GM04503 (cell line): ENCODE data around the gene ROBO2.

Experiments used
- DNase-seq: peaks from one replicate; pipeline ENCODE4 v3.0.0-alpha.2; 2012; ENCODE audit warnings: low read depth

ROBO2 gene, protein sequence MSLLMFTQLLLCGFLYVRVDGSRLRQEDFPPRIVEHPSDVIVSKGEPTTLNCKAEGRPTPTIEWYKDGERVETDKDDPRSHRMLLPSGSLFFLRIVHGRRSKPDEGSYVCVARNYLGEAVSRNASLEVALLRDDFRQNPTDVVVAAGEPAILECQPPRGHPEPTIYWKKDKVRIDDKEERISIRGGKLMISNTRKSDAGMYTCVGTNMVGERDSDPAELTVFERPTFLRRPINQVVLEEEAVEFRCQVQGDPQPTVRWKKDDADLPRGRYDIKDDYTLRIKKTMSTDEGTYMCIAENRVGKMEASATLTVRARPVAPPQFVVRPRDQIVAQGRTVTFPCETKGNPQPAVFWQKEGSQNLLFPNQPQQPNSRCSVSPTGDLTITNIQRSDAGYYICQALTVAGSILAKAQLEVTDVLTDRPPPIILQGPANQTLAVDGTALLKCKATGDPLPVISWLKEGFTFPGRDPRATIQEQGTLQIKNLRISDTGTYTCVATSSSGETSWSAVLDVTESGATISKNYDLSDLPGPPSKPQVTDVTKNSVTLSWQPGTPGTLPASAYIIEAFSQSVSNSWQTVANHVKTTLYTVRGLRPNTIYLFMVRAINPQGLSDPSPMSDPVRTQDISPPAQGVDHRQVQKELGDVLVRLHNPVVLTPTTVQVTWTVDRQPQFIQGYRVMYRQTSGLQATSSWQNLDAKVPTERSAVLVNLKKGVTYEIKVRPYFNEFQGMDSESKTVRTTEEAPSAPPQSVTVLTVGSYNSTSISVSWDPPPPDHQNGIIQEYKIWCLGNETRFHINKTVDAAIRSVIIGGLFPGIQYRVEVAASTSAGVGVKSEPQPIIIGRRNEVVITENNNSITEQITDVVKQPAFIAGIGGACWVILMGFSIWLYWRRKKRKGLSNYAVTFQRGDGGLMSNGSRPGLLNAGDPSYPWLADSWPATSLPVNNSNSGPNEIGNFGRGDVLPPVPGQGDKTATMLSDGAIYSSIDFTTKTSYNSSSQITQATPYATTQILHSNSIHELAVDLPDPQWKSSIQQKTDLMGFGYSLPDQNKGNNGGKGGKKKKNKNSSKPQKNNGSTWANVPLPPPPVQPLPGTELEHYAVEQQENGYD (N-terminal part only)

DNA sequence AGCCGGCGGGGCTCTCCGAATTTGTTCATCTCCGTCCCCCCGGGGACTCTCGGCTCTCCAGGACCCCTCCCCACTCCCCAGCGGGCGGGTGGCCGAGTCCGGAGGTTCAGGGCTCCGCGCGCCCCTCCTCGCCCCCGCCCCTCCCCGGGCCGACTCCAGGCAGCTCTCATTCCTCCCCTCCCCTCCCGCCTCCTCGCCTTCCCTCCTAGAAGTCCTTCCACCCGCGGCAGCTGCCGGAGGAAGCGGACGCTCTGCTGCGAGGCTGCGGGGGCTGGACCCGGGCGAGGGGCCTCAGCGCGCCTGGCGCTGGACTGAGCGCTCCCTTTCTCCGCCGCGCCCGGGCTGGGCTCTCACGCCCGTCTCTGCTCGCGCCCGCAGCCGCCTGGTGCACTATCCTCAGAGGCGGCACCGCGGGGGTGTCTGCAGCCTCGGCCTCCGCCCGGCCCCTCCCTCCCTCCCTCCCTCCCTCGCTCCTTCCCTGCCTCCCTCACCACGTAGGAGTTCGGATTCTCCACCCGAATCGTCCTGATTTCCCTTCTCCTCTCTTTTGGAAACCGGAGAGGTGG lies at the start of gene ROBO2:
ROBO2 (plus strand) TSS at position 494 of the 566 bp plus-strand sequence. CDS start 687 bp downstream, outside the sequence.
- DNase-seq, result no peak

DNA sequence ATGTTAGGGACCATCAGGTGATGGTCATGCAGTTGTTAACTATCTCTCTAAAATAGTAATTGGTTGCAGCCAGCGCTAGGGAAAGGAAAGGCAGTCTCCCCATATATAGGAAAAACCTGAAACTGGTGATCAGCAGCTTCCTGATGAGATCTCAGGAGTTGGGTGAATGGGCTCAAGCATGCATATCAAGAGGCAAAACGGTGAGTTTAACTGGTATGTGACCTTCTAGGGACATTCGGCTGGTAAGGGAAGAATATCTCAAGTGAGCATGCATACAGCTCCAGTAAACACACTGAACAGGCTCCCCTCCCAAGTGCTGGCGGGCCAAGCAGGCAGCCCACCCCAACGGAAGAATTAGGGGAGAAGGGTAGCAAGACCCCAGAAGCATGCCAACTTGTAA lies 49.3 kb upstream of the ROBO2 start:
- DNase-seq, result no peak

DNA sequence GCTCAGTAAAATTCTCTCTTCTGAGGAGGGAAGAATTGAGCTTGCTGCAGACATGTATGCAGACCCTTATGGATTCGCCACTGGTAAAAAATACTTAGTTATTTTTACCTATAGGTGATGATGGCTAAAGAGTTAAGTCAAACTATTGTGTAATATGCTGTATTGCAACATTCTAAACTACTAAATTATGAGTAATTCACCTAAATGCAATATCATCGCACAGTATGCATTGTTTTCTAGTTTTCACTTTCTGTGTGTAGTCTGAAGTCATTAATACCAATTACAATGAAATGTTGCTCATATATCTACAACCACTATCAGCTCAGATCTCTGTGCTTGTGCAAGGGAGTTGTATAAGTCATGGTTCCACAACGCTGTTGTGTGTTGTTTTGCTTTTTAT lies 48.7 kb upstream of the ROBO2 start:
- no peak for DNase-seq

DNA sequence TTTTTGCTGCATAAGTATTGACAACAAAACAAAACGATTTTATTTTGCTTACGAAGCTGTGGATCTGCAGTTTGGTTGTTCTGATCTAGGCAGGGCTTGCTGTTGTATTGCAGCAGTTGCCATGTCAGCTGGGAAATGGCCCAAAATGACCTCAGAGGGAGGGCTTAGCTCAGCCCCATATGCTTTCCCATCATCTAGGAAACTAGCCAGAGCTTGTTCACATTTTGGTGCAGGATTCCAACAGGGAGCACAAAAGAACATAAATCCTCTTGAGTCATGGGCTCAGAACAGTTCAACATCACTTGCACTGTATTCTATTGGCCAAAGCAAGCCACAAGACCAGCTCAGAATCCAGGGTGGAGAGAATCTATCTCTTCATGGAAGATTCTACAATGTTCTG lies 42.2 kb upstream of the ROBO2 start:
- DNase-seq, result no peak

DNA sequence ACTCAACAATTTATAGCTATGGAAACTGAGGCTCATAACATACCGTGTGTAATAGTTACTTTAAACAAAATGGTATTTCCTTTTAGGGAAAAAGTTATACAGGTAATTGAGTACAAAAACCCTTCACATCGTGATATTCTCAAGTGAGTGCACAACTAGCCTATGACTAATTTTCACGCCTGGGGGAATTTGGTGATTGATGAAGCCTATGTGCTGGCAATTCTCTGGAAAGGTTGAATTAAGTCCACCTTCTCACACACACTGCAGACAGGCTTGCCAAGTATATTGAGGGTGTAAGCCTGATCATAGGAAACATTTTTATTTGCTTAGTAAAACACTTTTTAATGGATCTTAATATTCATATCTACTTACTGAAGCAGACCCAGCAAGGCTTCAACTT lies 41.3 kb upstream of the ROBO2 start:
- no peak for DNase-seq

DNA sequence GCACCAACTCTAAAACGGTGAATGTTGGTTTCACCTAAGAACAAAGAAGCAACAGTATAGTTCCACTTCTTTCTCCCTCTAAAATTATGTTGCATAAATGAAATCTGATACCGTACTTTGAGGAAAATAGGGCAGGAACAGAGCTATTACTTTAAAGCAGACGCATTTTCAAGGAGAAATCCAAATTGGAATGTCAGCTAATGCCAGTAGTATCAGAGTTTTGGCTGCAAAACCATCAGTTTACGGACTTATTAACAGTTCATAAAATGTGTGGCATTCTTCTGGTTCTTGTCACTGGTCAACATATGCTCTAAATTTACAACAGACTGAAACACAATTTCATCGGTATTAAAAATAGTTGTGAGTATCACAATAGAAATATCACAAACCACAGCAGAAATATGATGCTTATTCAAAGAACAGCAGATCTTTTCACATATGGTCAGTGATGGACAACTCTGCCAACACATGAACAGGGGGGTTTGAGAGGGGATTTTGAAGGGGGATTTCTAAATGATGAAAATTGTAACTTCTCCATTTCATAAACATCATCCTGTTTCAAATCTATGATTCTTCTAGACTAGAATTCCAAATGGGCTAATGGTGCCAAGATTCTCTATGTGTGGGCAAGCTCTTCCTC lies 38.7 kb upstream of the ROBO2 start:
- no peak for DNase-seq

DNA sequence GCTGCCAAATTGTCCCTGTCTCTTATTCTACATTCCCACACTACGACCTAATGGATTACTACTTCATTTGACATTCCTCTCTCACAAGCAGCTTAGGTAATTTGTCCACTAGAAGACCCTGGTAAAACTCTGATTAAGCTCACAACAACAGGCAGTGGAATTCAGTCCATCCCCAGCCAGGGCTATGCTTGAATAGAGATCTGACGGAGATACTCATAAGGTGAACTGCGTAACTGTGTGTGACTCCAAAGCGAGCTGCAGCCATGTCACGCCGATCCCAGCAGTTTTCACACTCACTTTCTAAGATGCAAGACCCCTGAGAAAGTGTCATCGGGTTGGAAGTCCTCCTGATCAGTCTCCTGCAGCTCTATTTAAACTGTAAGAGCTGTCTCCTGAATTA lies 25.7 kb upstream of the ROBO2 start:
- DNase-seq, result no peak

DNA sequence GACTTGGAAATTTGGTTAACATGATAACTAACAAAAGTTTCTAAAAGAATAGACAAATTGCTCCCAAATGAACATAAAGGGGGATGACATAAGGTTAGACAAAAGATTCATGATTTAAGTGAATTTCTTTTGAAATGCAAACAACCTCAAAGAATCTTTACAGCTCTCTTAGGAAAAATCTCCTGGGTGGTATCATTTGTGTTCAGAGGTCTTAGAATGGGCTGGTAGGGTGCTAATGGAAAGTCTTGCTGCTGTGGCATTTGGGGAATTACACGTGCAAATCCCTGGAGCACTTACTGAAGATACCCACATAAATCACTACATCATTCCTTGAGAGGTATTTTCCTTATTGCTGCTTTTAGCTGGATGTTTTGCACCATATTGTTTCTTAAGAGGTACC lies 14.4 kb upstream of the ROBO2 start:
- DNase-seq, result no peak

DNA sequence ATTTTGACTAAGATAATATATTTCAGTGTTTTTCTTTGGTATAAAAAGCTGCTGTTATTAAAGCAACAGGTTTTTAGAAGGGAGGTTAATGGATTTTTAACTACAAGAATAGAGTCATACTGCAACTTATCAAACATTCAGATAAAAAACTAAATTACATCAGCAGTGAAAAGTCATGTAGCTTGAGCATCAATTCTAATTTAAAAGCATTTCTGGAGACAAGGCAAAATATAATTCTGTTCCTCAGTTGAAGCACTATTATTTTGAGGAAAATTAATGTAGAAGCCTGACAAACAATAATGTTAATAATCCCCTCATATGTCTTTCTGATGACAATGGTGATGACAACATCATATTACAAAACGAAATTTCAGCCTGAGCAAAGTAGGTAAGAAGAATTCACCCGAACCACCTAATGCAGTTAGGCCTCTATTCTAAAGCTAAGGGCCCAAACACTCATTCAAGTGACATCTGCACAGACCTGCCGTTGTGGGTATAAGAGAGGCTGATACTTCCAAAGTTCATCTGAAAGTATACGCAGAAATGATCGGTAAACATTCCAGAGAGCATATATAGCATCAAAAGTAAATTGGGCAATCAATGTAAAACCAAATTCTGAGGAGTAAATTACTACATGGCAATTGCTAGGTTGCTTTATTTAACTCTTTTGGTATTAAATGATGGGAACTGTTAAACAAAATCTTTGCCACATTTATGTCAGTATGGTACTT lies 12.8 kb upstream of the ROBO2 start:
- no peak for DNase-seq

DNA sequence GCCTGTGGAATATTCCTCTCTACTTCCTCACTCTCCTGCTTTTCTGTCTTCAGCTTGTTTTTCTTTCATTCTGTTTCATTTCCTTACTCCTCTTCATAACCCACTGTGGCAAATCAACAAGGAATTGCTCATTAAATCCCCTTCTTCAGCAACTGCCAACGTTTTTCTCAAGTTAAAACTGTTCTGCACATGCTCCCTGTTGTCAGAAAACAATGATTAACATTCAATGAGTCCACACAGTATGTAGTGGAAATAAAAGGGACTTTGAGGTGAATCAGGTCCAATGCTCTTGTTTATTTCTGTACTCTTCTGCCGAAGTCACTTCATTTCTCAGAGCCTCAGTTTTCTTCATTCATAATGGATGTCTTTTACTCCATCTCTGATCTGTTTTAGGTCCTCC lies 11.9 kb upstream of the ROBO2 start:
- DNase-seq, result no peak

DNA sequence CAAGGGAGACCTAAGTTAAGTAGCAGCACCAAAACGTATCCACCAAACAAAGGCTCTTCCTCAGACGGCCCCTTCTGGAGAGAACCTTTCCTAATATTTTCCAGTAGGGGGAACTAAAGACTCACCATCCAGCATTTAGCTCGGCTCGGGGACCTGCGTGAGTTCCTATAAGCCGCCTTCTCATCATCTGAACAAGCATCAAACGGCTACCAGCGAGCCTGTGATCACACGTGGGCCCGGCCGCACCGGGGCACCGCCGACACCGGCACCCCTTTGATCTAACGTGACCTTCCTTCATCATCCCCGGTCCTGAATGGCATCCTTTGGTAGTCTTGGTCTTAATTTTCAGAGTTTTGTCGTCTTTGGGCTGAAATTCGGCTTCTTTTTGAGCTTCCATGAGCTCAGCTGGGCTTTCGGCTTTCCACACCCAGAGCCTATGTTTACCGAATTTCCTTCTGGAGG lies 1.4 kb upstream of the ROBO2 start:
- DNase-seq, result peak; percentile 22

DNA sequence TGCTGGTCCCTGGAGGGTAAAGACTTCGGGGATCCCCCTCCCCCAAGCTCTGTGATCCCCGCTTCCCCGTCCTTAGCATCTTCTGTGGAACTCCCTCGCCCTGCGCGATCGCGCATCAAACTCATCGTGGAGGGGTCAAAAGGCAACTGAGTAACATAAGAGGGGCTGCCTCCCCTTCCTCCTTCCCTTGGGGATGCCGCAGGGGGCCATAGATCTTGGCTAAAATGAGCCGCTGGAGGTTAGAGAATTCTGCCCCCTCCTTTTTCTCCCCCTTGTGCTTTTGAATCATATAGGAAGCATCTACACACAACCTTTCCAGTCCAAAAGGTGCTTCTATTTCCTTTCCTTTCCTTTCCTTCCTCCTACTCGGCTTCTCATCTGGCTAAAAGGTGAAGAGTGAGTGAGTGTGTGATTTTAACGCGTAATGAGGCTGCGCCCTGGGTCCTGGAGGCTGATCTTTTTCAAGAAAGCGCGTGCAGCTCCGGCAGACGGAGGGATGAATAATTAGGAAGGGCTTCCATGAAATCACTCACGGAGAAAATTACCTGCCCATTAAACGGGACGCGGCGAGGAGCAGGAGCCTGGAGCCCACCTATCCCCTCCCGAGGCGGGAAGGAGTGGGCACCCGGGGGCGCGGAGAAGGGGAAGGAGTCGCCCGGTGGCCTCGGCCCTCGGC lies 831 bp upstream of the ROBO2 start:
- no peak for DNase-seq

DNA sequence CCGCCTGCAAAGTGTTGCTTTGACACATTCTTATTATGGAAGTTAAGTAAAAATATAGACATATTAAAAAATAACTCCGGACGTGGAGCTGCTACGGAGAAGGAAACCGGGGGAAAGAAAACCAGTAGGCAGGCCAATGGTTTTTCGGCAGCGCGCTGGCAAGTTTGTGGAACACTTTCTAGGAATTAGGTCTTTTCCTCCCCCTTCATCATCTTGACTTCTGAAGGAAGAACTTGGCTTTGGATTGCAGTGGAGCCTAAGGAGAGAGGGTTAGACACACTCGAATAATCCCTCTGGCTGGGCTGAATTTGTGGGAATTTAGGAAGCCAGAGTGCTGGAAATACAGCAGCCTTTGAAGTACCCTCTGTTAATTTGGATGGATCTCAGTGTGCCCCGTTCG lies 317 bp downstream of the ROBO2 start:
- no peak for DNase-seq

DNA sequence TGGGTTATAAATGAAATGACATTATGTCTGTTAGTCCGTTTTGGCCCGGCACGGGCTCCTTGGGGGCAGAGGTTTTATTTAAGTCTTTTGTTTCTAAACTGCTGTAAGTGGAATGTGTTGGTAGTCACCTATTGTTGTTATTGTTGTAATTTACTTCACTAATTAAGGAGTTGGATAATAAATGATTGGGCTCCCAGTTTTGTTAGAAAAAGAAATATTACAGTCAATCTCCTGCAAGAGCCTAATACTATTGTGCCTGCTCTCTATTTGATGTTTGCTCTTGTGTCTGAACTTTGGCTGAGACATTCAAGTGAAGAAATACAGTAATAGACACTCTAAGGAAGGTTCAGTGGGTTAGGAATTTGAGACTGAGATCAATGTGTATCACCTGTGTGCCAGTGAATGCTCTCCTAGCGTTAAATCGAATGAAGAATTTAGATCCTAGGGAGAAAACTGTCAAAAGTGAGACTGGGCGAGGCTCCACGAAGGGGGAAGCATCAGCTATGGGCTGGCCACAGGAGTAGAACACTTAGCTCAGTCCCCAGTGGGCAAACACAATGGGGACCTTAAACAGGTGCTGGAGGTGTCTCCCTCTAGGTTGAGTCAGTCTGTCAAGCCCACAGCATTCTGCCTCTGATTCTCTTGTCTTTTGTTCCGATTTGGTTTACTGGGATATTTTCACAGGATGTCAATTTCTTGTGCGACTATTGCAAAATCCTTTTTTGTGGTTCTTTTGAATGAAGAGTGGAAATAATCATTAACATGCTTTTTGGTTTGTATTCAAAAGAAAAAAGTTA lies 1.2 kb downstream of the ROBO2 start:
- DNase-seq, result no peak

DNA sequence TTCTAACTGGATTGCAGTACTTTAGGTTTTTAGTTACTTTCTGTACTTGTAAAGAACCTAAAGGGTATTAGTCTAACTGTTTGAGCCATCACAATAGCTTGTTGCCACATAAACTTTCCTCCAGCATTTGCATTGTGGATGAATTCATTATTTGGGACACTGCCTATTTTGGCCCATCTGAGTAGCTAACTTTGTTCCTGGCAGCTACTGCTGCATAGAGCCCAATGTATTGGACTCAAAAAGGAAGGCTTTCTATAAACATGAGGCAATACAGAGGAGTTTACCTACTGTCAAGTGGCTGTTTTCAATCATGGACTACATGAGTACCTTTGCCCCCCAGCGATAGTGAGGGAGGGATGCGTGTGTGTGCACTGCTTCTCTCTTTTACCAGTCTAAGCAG lies 1.9 kb downstream of the ROBO2 start:
- DNase-seq, result no peak

DNA sequence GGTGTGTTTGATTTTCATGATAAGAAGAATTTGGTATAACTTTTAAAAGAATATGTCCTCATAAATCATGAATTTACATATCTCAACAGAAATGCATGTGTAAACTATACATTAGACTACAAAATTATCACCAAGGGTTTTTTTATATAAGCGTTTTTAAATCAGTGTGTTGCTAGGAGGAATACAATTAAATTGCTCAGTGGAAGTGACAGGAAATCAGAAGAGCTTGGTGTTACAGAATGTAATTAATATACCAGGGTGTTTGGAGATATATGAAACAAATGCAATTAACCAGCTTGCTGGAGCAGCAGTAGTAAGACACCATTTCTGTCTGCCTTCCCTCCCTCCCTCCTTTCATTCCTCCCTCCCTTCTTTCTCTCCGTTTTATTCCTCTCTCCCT lies 2.4 kb downstream of the ROBO2 start:
- DNase-seq, result no peak

DNA sequence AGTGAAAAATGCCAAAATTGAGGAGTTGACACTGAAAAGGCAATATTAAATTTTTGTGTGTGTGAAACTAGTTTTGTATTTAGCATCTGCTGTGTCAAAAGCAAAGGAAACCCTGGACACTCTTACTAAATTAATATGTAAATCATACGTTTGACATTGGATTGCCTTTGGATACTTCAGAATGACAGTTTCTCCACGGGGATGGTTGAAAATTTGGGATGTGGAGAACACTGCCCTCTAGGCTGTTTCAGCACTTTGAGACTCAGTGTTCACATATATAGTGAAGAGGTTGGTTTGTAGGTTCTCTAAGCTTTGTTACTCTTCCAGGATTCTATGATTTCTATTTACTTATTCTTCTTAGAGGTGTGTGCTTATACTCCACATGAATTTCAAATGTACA lies 3.0 kb downstream of the ROBO2 start:
- no peak for DNase-seq

DNA sequence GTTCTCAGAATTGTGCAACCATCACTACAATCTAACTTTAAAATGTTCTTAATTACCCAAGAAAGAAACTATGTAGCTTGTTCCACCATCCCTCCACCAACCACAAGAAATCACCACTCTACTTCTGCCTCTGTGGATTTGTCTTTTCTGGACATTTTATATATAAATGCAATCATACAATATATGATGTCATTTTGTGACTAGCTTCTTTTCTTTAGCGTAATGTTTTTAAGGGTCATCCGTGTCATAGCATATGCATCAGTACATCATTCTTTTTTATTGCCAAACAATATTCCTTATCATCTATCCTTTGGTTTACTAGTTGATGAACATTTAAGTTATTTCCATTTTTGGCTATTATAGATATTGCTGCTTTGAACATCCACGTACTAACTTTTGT lies 5.8 kb downstream of the ROBO2 start:
- no peak for DNase-seq

DNA sequence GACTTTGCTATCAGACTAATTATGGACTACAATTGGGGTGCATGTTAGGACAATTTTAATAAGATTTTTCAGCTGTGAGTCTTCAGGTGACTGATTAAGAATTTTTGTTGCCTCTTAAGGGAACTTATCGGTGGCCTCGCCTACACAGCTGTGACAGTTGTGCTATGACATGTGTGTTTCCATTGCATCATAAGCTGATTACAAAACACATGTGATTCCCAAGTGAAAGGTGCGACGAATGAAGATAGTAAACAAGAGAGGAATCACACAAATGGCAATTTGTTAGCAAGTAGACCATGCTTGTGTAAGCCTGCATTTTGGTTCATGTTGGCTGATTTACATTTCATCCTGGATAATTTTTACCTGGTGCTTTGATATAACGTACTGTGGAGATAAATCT lies 8.3 kb downstream of the ROBO2 start:
- DNase-seq, result no peak

DNA sequence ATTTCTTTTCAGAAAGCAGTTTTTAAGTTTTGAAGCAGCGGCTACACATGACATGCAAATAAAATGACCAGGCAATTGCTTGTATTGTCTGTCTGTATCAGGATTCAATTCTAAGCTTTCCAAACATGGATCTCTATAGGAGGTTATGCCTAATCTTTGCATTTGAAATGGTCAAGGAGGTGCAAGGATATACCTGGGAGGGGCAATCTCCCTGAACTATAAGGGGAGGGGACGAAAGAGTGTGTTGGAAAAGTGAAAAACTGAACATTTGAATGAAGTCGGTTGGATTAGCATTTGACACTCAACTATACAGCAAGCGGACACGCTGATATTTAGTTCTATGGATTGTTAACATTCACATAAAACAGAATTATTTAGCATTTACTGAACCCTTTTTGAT lies 11.7 kb downstream of the ROBO2 start:
- DNase-seq, result no peak
